Subcutaneous adipose tissue (tissue), 4 donors: Measurements from ENCODE around the gene BICC1. TPM values are rescaled to one million over a fixed set of nuclear protein-coding genes. Genes with fewer than 3 reads are reported as not detected.

ENCODE experiments used
- total RNA-seq, 4 donors: library from RNA; depleted of rRNA; stranded (reverse); fragments of >200 nt; gene quantifications; one replicate each; pipeline ENCODE4 v1.1.0, GENCODE V29; 2016
- TF ChIP-seq, protein P1 (sequence below): fragments of 450-650 bp; IDR thresholded peaks from one replicate; pipeline ENCODE4 v1.5.1; 2016; ENCODE audit warnings: low read depth, mild to moderate bottlenecking, control low read depth, antibody characterized with exemption, moderate library complexity

BICC1 gene
- total RNA-seq, 4 donors from 2014 or later, result 17.9 to 26.0 (median 23.0) TPM

DNA sequence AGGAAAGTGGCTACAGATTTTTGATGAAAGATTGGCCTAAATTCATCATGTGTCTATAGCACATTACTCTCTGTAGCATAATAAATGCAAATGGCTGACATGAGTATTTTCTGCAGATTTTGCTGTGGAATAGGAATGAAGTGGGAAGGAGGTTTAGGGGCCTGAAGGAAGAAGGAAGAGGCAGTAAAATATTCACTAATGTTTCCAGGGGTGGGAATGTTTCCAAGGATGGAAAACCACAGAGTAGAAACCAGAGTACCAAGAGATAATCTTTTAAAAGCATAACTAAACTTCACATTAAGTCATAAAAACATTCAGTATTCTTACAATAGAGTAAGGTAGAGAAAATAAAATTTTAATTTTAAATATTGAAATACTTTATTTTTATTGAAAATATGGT is 267.8 kb downstream of the BICC1 start:
- TF ChIP-seq, protein P1, sequence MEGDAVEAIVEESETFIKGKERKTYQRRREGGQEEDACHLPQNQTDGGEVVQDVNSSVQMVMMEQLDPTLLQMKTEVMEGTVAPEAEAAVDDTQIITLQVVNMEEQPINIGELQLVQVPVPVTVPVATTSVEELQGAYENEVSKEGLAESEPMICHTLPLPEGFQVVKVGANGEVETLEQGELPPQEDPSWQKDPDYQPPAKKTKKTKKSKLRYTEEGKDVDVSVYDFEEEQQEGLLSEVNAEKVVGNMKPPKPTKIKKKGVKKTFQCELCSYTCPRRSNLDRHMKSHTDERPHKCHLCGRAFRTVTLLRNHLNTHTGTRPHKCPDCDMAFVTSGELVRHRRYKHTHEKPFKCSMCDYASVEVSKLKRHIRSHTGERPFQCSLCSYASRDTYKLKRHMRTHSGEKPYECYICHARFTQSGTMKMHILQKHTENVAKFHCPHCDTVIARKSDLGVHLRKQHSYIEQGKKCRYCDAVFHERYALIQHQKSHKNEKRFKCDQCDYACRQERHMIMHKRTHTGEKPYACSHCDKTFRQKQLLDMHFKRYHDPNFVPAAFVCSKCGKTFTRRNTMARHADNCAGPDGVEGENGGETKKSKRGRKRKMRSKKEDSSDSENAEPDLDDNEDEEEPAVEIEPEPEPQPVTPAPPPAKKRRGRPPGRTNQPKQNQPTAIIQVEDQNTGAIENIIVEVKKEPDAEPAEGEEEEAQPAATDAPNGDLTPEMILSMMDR, result no peak

DNA sequence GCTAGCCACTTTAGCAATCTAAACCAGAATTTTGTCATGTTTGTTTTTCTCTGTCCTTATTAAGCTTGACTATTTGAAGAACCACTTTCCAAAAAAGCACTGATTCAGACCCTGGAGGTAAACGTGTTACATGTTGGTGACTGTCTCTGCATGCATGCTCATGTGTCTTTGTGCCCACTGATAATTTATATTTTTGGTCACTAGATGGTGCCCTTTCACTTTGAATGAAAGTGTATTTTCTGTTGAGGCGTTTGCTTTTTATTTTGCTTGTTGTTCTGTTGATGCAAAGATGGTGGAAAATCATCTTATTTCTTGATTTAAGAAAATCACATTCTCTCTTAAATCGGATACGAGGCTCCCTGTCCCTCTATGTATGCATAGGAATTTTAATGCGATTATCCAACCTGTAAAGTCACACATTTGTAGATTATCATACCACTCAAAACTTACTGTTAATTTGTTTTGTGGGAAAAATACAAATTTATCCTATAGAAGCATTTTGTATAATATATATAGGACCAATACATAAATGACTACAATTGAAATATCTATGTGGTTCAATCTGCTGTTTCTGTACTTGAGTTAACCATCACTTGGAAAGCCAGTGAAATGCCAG is 269.3 kb downstream of the BICC1 start:
- TF ChIP-seq, protein P1, result no peak

DNA sequence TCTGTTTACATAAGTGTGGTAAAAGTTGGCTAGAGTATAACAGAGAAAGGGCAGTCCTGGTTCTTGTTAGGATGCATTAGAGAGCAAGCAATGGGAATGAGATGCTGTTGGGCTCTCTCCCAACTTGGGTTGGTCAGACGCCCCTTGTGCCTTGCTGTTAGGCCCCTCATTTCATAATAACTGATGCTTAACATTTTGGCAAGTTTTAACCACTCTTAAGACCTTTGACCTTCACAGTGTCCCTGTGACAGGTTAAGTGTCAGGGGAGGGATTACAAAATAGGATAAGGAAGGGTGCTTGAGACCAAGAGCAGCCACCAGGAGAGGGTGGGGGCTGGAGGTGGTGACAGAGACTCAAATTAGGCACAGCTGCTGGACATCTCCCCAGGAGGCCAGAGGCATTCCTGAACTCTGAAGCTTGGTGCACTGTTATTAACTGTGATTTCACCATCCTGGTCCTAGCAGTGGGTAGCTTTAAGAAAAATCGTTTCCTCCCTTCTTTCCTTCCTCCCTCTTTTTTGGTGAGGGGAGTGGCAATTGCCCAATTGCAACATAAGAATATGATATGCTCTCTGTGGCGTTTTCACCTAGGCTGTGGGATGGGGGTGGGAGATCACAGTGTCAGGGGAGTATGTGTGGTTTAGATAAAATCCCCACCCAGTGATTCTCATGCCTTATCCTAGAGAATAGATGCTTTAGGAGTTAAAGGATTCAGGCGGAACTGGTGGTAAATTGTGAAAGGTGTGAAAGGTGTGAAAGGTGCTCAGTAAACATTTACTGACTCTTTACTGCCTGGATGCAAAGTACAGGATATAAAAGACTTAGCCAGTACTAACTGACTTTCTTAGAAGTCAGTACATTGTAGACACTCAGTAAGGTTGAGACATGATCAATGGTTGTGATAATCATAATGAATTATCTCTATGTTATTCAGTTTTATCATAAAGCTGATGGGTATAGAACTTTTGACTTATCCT is 270.5 kb downstream of the BICC1 start:
- TF ChIP-seq, protein P1, result no peak

DNA sequence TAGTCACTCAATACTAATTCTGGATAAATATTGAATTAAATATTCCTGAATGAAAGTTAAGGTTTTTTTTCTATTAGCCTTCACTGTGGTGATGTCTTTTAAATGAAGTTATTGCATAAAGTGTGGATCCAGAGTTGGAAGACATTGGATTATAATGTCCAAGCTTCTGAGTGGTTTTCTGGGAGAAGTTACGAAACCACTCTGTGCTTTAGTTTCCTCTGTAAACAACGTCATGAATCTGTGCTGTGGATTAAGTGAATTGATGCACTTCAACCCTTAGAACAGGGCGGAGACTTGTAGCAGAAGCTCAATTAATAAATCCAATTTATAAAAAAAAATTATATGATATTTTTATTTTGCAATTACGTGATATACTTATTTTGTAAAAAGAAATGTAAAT is 271.7 kb downstream of the BICC1 start:
- TF ChIP-seq, protein P1, result no peak

DNA sequence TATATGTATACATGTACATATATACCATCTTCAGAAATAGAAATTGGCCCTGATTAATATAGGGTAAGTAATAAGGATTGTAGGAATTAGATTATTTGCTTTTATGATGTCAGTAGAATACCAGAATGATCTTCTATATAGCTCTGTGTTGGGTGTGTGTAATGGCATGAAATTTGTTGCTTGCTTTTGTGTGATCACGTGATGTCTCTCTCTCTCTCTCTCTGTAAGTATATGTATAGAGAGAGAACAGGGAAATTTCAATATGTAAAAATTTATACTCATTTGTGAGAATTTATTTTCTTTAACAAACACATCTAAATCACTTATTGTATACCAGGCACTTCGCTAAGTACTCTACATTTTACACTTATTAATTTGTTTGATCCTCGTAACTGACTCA is 272.7 kb downstream of the BICC1 start:
- TF ChIP-seq, protein P1, result no peak

DNA sequence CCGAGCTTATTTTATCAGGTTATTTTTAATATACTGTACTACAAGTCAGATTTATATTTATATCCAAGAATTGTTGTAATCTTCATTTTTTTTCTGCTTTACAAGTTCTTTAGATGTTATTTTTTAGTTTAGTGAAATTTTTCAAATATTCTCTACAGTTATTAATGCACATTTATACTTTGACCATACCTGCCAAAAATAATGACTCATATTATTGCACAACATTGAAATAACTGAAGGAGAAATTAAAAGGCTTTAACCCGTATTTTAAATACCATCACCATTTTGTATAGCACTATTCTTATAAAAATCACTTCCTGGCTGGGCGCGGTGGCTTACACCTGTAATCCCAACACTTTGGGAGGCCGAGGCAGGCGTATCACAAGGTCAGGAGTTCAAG is 278.5 kb downstream of the BICC1 start:
- TF ChIP-seq, protein P1, result no peak

DNA sequence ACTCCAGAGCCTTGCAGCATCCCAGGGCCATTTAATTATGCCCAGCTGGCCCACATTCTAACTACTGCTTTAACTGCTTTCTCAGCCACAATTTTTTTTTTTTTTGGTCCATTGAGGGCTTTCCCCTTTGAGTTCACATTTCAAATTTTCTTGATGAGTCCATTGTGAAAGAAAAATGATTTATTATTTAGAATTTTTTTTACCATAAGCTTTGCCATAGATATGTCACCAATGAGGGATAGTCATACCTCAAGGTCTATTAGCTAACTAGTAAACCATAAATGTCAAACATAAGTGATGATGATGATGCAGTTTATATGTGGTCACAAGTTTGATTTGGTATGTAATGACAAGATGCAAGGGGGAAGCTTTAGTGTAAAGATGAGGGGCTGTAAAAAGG is 282.9 kb downstream of the BICC1 start:
- TF ChIP-seq, protein P1, result no peak
